GM12801 (cell line): ENCODE results near the gene FBN3.

Experiments used
- CTCF ChIP-seq: IDR thresholded peaks from one replicate; pipeline ENCODE4 v1.5.1; 2011; ENCODE audit warnings: control low read depth; ENCODE audit not compliant: insufficient read length; ENCODE audit errors: extremely low read depth

Gene FBN3

GRCh38 chr19:8110931-8111330 is 38.5 kb downstream of the FBN3 start:
- no peak for TF ChIP-seq CTCF

- no peak for TF ChIP-seq CTCF
Observed at GRCh38 chr19:8109890-8110662, 39.3 kb downstream of the FBN3 start.

GRCh38 chr19:8109455-8109854 is 39.9 kb downstream of the FBN3 start:
- TF ChIP-seq CTCF = no peak

GRCh38 chr19:8108560-8109445 is 40.6 kb downstream of the FBN3 start:
- no peak for TF ChIP-seq CTCF

GRCh38 chr19:8107301-8107903 is 42.0 kb downstream of the FBN3 start:
- no peak for TF ChIP-seq CTCF

GRCh38 chr19:8105471-8105870 is 43.9 kb downstream of the FBN3 start:
- no peak for TF ChIP-seq CTCF

GRCh38 chr19:8101311-8101710 is 48.1 kb downstream of the FBN3 start:
- TF ChIP-seq CTCF = no peak
